H9 (cell line): ENCODE data around the gene NKX6-2. TPM values are rescaled to one million over a fixed set of nuclear protein-coding genes. Genes with fewer than 3 reads are reported as not detected.
"Not testable (repeated sequence)": the region's sequence is repeated elsewhere in the genome, so short reads cannot be mapped to it uniquely, and the experiment has no call there.

Source experiments
- DNase-seq: peaks from one replicate; pipeline ENCODE4 v3.0.0-alpha.2; 2017
- H2AFZ ChIP-seq: one replicate; pipeline ENCODE4 v1.6.1; 2013; ENCODE audit warnings: mild to moderate bottlenecking, low read length, control low read depth, moderate library complexity
- H2AK5ac ChIP-seq: 2 replicates; pipeline ENCODE4 v1.6.1; 2013; ENCODE audit warnings: low read length, control low read depth, mixed read lengths; ENCODE audit not compliant: insufficient read length
- H2BK120ac ChIP-seq: one replicate; pipeline ENCODE4 v1.6.1; 2013; ENCODE audit warnings: low read depth, mild to moderate bottlenecking, low read length, control low read depth, inconsistent platforms; ENCODE audit not compliant: poor library complexity, severe bottlenecking
- H2BK12ac ChIP-seq: 2 replicates; pipeline ENCODE4 v1.6.1; 2013; ENCODE audit warnings: low read length, control low read depth, mixed read lengths, low read depth; ENCODE audit not compliant: insufficient read length
- H2BK15ac ChIP-seq: 2 replicates; pipeline ENCODE4 v1.6.1; 2013; ENCODE audit warnings: low read depth, low read length, control low read depth
- H2BK20ac ChIP-seq: one replicate; pipeline ENCODE4 v1.6.1; 2013; ENCODE audit warnings: low read depth, mild to moderate bottlenecking, low read length, control low read depth, inconsistent platforms; ENCODE audit not compliant: poor library complexity, severe bottlenecking
- H2BK5ac ChIP-seq: 2 replicates; pipeline ENCODE4 v1.6.1; 2013; ENCODE audit warnings: low read length, control low read depth, mixed read lengths; ENCODE audit not compliant: insufficient read length
- H3K14ac ChIP-seq: 2 replicates; pipeline ENCODE4 v1.6.1; 2013; ENCODE audit warnings: low read length, control low read depth; ENCODE audit not compliant: insufficient read depth
- H3K18ac ChIP-seq: 2 replicates; pipeline ENCODE4 v1.6.1; 2013; ENCODE audit warnings: low read depth, mild to moderate bottlenecking, mixed read lengths, low read length, control low read depth; ENCODE audit not compliant: insufficient read length
- H3K23ac ChIP-seq: 2 replicates; pipeline ENCODE4 v1.6.1; 2013; ENCODE audit warnings: low read length, control low read depth, mixed read lengths, low read depth; ENCODE audit not compliant: insufficient read length
- H3K23me2 ChIP-seq: 2 replicates; pipeline ENCODE4 v1.6.1; 2013; ENCODE audit warnings: low read depth, mild to moderate bottlenecking, mixed read lengths, low read length, control low read depth; ENCODE audit not compliant: insufficient read length, poor library complexity, severe bottlenecking
- H3K27ac ChIP-seq: 2 replicates; pipeline ENCODE4 v1.5.1; 2013; ENCODE audit warnings: low read length, control low read depth, mixed read lengths, low read depth; ENCODE audit not compliant: insufficient read length
- H3K27me3 ChIP-seq: 2 replicates; pipeline ENCODE4 v1.6.1; 2013; ENCODE audit warnings: low read length, control low read depth, inconsistent platforms; ENCODE audit not compliant: insufficient read depth
- H3K4ac ChIP-seq: 2 replicates; pipeline ENCODE4 v1.6.1; 2013; ENCODE audit warnings: low read depth, mild to moderate bottlenecking, control low read depth, inconsistent platforms, low read length, moderate library complexity
- H3K4me1 ChIP-seq: 2 replicates; pipeline ENCODE4 v1.6.1; 2013; ENCODE audit warnings: low read length, control low read depth, inconsistent platforms; ENCODE audit not compliant: insufficient read depth
- H3K4me2 ChIP-seq: 2 replicates; pipeline ENCODE4 v1.6.1; 2013; ENCODE audit warnings: low read length, control low read depth, mixed read lengths; ENCODE audit not compliant: insufficient read length, insufficient read depth
- H3K56ac ChIP-seq: 2 replicates; pipeline ENCODE4 v1.6.1; 2013; ENCODE audit warnings: low read depth, mild to moderate bottlenecking, mixed read lengths, low read length, control low read depth; ENCODE audit not compliant: insufficient read length
- H3K79me1 ChIP-seq: 2 replicates; pipeline ENCODE4 v1.6.1; 2013; ENCODE audit warnings: low read depth, mild to moderate bottlenecking, moderate library complexity, low read length, control low read depth, inconsistent platforms; ENCODE audit not compliant: insufficient read depth, poor library complexity, severe bottlenecking
- H3K79me2 ChIP-seq: 2 replicates; pipeline ENCODE4 v1.6.1; 2013; ENCODE audit warnings: low read length, control low read depth, inconsistent platforms; ENCODE audit not compliant: insufficient read depth
- H3K9ac ChIP-seq: 2 replicates; pipeline ENCODE4 v1.6.1; 2013; ENCODE audit warnings: low read length, control low read depth, mixed read lengths; ENCODE audit not compliant: insufficient read length; ENCODE audit errors: extremely low read depth
- H3K9me3 ChIP-seq: one replicate; pipeline ENCODE4 v1.6.1; 2013; ENCODE audit warnings: low read depth, low read length, inconsistent platforms; ENCODE audit not compliant: control insufficient read depth
- H3T11ph ChIP-seq: one replicate; pipeline ENCODE4 v1.6.1; 2013; ENCODE audit warnings: mild to moderate bottlenecking, low read length, control low read depth, inconsistent platforms
- H4K20me1 ChIP-seq: one replicate; pipeline ENCODE4 v1.6.1; 2013; ENCODE audit not compliant: control insufficient read depth, insufficient read length, insufficient read depth
- H4K5ac ChIP-seq: 2 replicates; pipeline ENCODE4 v1.6.1; 2013; ENCODE audit warnings: low read depth, mild to moderate bottlenecking, mixed read lengths, low read length, control low read depth; ENCODE audit not compliant: insufficient read length
- H4K8ac ChIP-seq: replicated peaks from 2 replicates; pipeline ENCODE4 v1.6.1; 2013; ENCODE audit warnings: low read length, control low read depth, mixed read lengths, low read depth; ENCODE audit not compliant: insufficient read length
- H4K91ac ChIP-seq: 2 replicates; pipeline ENCODE4 v1.6.1; 2013; ENCODE audit warnings: low read depth, mild to moderate bottlenecking, moderate library complexity, mixed read lengths, low read length, control low read depth; ENCODE audit not compliant: insufficient read length
- H3K27ac Mint-ChIP-seq, 3 experiments: 2 replicates in 2 of 3; 3 replicates in 1 of 3; pipeline ENCODE4 v1.8.0; 2020 to 2021; ENCODE audit warnings: mixed read lengths in 3 of 3, mild to moderate bottlenecking in 1 of 3, moderate library complexity in 1 of 3
- H3K27me3 Mint-ChIP-seq: 2 replicates; pipeline ENCODE4 v1.8.0; 2021; ENCODE audit warnings: low read depth, mild to moderate bottlenecking, moderate library complexity, mixed read lengths
- H3K36me3 Mint-ChIP-seq, 3 experiments: 2 replicates in 2 of 3; 3 replicates in 1 of 3; pipeline ENCODE4 v1.8.0; 2020 to 2021; ENCODE audit warnings: low read depth in 3 of 3, mixed read lengths in 3 of 3; ENCODE audit not compliant: insufficient read depth in 1 of 3
- H3K4me1 Mint-ChIP-seq, 2 experiments: 2 replicates each; pipeline ENCODE4 v1.8.0; 2020; ENCODE audit warnings: mixed read lengths in 2 of 2
- H3K4me3 Mint-ChIP-seq, 2 experiments: 2 replicates in 1 of 2; 3 replicates in 1 of 2; pipeline ENCODE4 v1.8.0; 2020 to 2021; ENCODE audit warnings: mild to moderate bottlenecking in 2 of 2, mixed read lengths in 2 of 2, moderate library complexity in 1 of 2
- H3K9me3 Mint-ChIP-seq, 2 experiments: 2 replicates in 1 of 2; 3 replicates in 1 of 2; pipeline ENCODE4 v1.8.0; 2020; ENCODE audit warnings: mild to moderate bottlenecking in 2 of 2, mixed read lengths in 2 of 2, moderate library complexity in 1 of 2
- CTCF ChIP-seq: fragments of 200-600 bp; sonication (generic); conservative IDR thresholded peaks from 3 replicates; pipeline ENCODE4 v1.8.0; 2021; ENCODE audit warnings: antibody characterized with exemption, mild to moderate bottlenecking
- WGBS: extraction: QIAGEN DNeasy Blood & Tissue Kit; methylation state at CpG from one replicate; pipeline ENCODE4 v1.1.7; 2013; ENCODE audit warnings: missing lambda C conversion rate, low lambda C conversion rate, mixed read lengths; ENCODE audit not compliant: insufficient read length; ENCODE audit errors: extremely low coverage; 5-methylcytosine and 5-hydroxymethylcytosine counted together
- total RNA-seq: library from RNA; stranded (reverse); gene quantifications from 2 replicates; pipeline ENCODE4 v1.2.1, GENCODE V29; 2021

The NKX6-2 gene
- total RNA-seq, 1 experiment from 2014 or later: 0.13 TPM

GRCh38 chr10:132826524-132827422 is 40.8 kb upstream of the NKX6-2 start:
- Histone ChIP-seq H2BK12ac (no peak overlapping the region), H4K20me1 (no peaks in the 10 kb centered on the region), H2BK15ac (no peak overlapping the region), H2BK20ac (no peak overlapping the region), H4K8ac (no peak overlapping the region), H4K91ac (no peak overlapping the region), H3K4me2 (no peak overlapping the region), H3K79me1 (no peaks in the 10 kb centered on the region), H3K27ac (no peak overlapping the region), H3K4me1 (no peaks in the 10 kb centered on the region), H2BK120ac (no peak overlapping the region), H3K18ac (no peak overlapping the region), H3K4ac (no peak overlapping the region), H3K9me3 (peaks cover 14% of the 10 kb centered on the region), H3K27me3 (no peaks in the 10 kb centered on the region), H2AFZ (no peak overlapping the region), H3K56ac (no peak overlapping the region), H3K23me2 (peaks cover 2% of the 10 kb centered on the region), H3K79me2 (no peaks in the 10 kb centered on the region), H2BK5ac (no peak overlapping the region), H2AK5ac (no peak overlapping the region), H3T11ph (no peak overlapping the region), H3K14ac (no peak overlapping the region), H3K23ac (no peak overlapping the region), H3K9ac (no peak overlapping the region), H4K5ac (no peak overlapping the region)
- H3K4me3 Mint-ChIP-seq: no peak overlapping the region
- DNase-seq: no peak
- peaks cover 16% of the 10 kb centered on the region for H3K27me3 Mint-ChIP-seq
- no peak for TF ChIP-seq CTCF
- no CpG with 5 or more reads among the region's 36 CpGs for WGBS
- no peaks in the 10 kb centered on the region for H3K4me1 Mint-ChIP-seq
- no peak overlapping the region for H3K27ac Mint-ChIP-seq
- H3K9me3 Mint-ChIP-seq: peaks cover 16 to 31% of the 10 kb centered on the region in 2 experiments
- peaks cover 0 to 6% (median 3%) of the 10 kb centered on the region in 3 experiments; a peak in 6 of 7 replicates for H3K36me3 Mint-ChIP-seq

GRCh38 chr10:132825783-132826523 is 40.0 kb upstream of the NKX6-2 start:
- H2AFZ ChIP-seq, H4K5ac ChIP-seq, H3K56ac ChIP-seq, H3K79me1 ChIP-seq, H3K27me3 ChIP-seq, H3K18ac ChIP-seq, H2BK20ac ChIP-seq, H2BK120ac ChIP-seq, H3K9ac ChIP-seq, H3K27ac Mint-ChIP-seq, H3K79me2 ChIP-seq, H2BK5ac ChIP-seq, H3K23me2 ChIP-seq, H4K91ac ChIP-seq, H4K8ac ChIP-seq, H3K14ac ChIP-seq, H3K4ac ChIP-seq, H2BK12ac ChIP-seq, H3K4me1 ChIP-seq, H4K20me1 ChIP-seq, H3T11ph ChIP-seq, H3K23ac ChIP-seq, H3K4me1 Mint-ChIP-seq, H2BK15ac ChIP-seq, H3K27ac ChIP-seq, H2AK5ac ChIP-seq, H3K36me3 Mint-ChIP-seq, H3K4me2 ChIP-seq: not testable (repeated sequence)
- Mint-ChIP-seq H3K4me3 (peak overlapping the region in 1 of 2 experiments; percentile 53; a peak in 2 of 5 replicates), H3K27me3 (peaks cover 16% of the 10 kb centered on the region), H3K9me3 (peaks cover 16 to 31% of the 10 kb centered on the region in 2 experiments)
- WGBS: no CpG with 5 or more reads among the region's 34 CpGs
- peak; percentile 27 for DNase-seq
- H3K9me3 ChIP-seq: peaks cover 18% of the 10 kb centered on the region
